Naive thymus-derived CD8-positive, alpha-beta T cell (primary cell): ENCODE results near the gene EFCAB12. TPM values are rescaled to one million over a fixed set of nuclear protein-coding genes. Genes with fewer than 3 reads are reported as not detected.

Experiments
- ATAC-seq, 2 donors: fragments of 150-1000 bp; cut with Tn5 transposase in 1 of 2; sonication (Bioruptor Pico), chemical (Tn5 transposase) in 1 of 2; 1 replicate in 1 of 2; 2 replicates in 1 of 2; pipeline ENCODE4 v1.10.0; 2021; ENCODE audit warnings: mild to moderate bottlenecking in 2 of 2, moderate library complexity in 2 of 2
- POLR2A ChIA-PET: fragments of 350-600 bp; sonication (Branson Sonifier 250); formaldehyde crosslinking; loops from one replicate; lab custom pipeline; 2021; ENCODE audit warnings: antibody characterized with exemption; lab: Charles Lee
- DNase-seq, 10 donors: peaks; one replicate each; pipeline versions ENCODE4 v3.0.0 to v3.0.0-alpha.2; 2020 to 2022
- H3K27ac Mint-ChIP-seq, 10 donors: one replicate each; pipeline ENCODE4 v1.8.0; 2020 to 2022; ENCODE audit warnings: mild to moderate bottlenecking in 10 of 10, mixed read lengths in 10 of 10, moderate library complexity in 4 of 10, inconsistent platforms in 1 of 10
- H3K27me3 Mint-ChIP-seq, 5 donors: one replicate each; pipeline ENCODE4 v1.8.0; 2021 to 2022; ENCODE audit warnings: mixed read lengths in 5 of 5
- H3K36me3 Mint-ChIP-seq, 3 donors: one replicate each; pipeline ENCODE4 v1.8.0; 2020 to 2022; ENCODE audit warnings: mixed read lengths in 3 of 3, mild to moderate bottlenecking in 2 of 3, inconsistent platforms in 1 of 3
- H3K4me1 Mint-ChIP-seq, 4 donors: one replicate each; pipeline ENCODE4 v1.8.0; 2021 to 2022; ENCODE audit warnings: mixed read lengths in 4 of 4
- H3K4me3 Mint-ChIP-seq, 10 donors: one replicate each; pipeline ENCODE4 v1.8.0; 2020 to 2022; ENCODE audit warnings: mild to moderate bottlenecking in 10 of 10, mixed read lengths in 10 of 10, moderate library complexity in 6 of 10, inconsistent platforms in 1 of 10
- H3K9me3 Mint-ChIP-seq, 9 donors: one replicate each; pipeline ENCODE4 v1.8.0; 2020 to 2022; ENCODE audit warnings: mixed read lengths in 9 of 9, mild to moderate bottlenecking in 3 of 9, inconsistent platforms in 1 of 9, moderate library complexity in 1 of 9
- polyA plus RNA-seq, 3 donors: library from polyadenylated mRNA; unstranded; fragments of 300-500 nt; fragmentation: Illumina TruSeq; gene quantifications; one replicate each; pipeline ENCODE4 v1.2.3, GENCODE V29; 2021
- total RNA-seq, 8 experiments: library from RNA in 2 of 8; stranded (reverse) in 2 of 8; gene quantifications; one replicate each; pipeline ENCODE4 v1.2.3 and lab custom pipeline; 2021 to 2026

EFCAB12 gene
- total and polyA plus RNA-seq, 5 experiments from 2014 or later = 0.16 to 2.3 (median 0.91) TPM; not detected in 1

DNA sequence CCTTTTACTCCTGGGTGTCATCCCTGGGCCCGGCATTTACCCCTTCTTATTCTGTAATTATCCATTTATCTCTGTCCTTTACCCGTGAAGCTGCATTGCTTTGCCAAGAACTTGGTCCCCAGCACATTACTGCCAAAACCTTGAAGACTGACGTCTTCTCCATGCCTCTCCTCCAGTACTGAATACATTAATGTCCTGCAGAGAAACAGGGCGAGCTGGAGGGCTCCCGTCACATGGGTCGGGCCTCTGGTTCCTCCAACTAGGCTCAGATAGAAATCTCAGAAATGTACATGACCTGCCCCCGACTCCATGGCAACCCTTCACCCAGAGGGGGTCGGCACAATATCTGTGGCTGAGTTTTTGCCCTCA is 445 bp downstream of the EFCAB12 start:
- no peak for DNase-seq
- POLR2A ChIA-PET = interaction anchor here (0.6 to 4.6 kb wide), 3 partner anchors 12 to 241 kb away, joined by 3 to 34 read pairs (median 7); partner anchors contain the start of genes IFT122 and MBD4
- peaks cover 0 to 27% (median 7%) of the 10 kb centered on the region in 3 donors for H3K36me3 Mint-ChIP-seq
- H3K9me3 Mint-ChIP-seq = peaks cover 0 to 5% (median 0%) of the 10 kb centered on the region in 9 donors
- H3K27ac Mint-ChIP-seq = peak overlapping the region in 9 of 10 donors; percentile 69 to 94 (median 83)
- no peak for ATAC-seq
- H3K4me3 Mint-ChIP-seq = peak overlapping the region; percentile 74 to 93 (median 86)
- H3K27me3 Mint-ChIP-seq = peaks cover 0 to 3% (median 0%) of the 10 kb centered on the region in 5 donors
- H3K4me1 Mint-ChIP-seq = peaks cover 20 to 39% (median 31%) of the 10 kb centered on the region in 4 donors

DNA sequence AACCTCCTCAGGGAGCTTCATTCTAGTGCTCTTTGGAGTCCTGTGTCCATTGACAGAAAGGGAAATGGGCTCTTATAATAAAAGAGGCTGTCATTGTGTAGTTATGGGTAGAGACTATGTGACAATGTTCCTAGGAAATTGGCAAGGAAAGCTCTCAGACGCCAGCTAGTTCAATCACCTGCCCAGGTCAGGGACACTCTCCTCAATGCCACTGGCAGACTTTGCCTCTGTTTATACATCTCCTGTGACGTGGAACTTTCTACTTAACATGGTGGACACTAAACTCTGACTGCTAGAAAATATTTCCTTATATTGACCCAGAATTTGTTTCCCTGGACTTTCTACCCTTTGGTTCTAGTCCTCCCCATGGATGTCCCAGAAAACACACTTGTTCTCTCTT is 2.8 kb downstream of the EFCAB12 start:
- Mint-ChIP-seq H3K4me3 (no peak overlapping the region), H3K27ac (peak overlapping the region in 1 of 10 donors; percentile 17), H3K27me3 (peaks cover 0 to 10% (median 0%) of the 10 kb centered on the region in 5 donors), H3K9me3 (peaks cover 0 to 5% (median 0%) of the 10 kb centered on the region in 9 donors), H3K4me1 (peaks cover 24 to 39% (median 31%) of the 10 kb centered on the region in 4 donors), H3K36me3 (peaks cover 0 to 4% (median 0%) of the 10 kb centered on the region in 3 donors)
- ATAC-seq (no peak), DNase-seq (no peak)
- POLR2A ChIA-PET = interaction anchor here (4.6 kb wide), 1 partner anchor 14 kb away, joined by 34 read pairs; the partner anchor contains the start of genes IFT122 and MBD4

DNA sequence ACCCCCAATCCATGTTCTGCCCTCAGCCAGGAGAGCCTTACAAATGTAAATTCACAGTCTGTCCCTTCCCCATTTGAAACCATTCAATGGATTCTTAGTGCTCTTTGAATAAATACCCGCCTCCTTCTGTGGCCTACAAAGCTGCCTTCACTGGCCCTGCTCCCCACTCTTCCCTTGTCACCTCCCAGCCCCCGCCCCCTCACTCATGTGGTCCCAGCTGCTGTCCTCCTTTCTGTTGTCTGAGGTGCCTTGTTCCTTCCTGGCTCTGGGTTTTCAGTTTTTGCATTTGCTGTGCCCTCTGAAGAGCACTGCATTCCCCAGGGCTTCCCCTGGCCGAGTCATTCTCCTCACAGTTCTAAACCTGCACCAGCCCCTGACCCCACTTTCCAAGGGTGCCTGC is 3.2 kb downstream of the EFCAB12 start:
- peaks cover 24 to 39% (median 31%) of the 10 kb centered on the region in 4 donors for H3K4me1 Mint-ChIP-seq
- H3K36me3 Mint-ChIP-seq = peaks cover 0 to 2% (median 0%) of the 10 kb centered on the region in 3 donors
- no peak for DNase-seq
- H3K27ac Mint-ChIP-seq = peak overlapping the region in 2 of 10 donors; percentile 24 to 42
- peaks cover 0 to 10% (median 0%) of the 10 kb centered on the region in 5 donors for H3K27me3 Mint-ChIP-seq
- no peak for ATAC-seq
- POLR2A ChIA-PET = no interaction called here
- H3K9me3 Mint-ChIP-seq = peaks cover 0 to 5% (median 0%) of the 10 kb centered on the region in 9 donors
- H3K4me3 Mint-ChIP-seq = no peak overlapping the region

DNA sequence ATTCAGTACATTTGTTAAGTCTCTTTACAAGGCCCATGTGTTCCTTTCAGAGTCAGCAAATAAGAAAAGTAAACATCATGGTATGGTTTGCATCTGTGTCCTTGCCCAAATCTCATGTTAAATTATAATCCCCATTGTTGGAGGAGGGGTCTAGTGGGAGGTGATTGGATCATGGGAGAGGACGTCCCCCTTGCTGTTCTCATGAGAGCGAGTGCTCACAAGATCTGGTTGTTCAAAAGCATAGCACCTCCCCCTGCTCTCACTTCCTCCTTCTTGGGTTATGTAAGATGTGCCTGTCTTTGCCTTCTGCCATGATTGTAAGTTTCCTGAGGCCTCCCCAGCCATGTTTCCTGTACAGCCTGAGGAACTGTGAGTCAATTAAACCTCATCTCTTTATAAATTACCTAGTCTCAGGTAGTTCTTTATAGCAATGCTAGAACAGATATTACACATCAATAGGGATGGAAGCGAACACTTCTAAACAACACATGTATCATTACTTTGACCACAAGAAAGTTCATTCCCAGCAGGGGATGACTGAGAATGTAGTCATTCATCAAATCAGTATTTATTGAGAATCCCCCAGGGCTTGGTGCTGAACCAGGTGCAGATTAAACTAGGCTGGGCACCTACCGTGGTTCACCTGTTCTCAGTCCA is 4.1 kb downstream of the EFCAB12 start:
- no peak for ATAC-seq
- POLR2A ChIA-PET = no interaction called here
- H3K4me1 Mint-ChIP-seq = peaks cover 20 to 33% (median 25%) of the 10 kb centered on the region in 4 donors

DNA sequence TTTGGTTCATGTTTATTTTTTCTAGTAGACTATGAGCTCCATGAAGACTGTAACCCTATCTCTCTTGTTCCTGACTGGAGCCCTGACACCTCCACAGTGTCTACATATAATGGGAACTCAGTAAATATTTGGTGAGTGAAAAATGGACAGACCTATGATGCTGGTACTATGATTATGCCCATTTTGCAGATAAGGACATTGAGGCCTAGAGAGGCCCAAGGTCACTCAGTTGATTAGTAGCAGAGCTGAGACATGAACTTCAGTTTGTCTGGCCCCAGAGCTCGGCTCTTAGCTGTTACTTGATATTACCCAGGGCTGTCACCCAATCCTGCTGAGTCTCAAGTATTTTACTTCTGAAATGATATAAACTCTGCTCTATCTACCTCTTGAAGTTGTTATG is 5.5 kb downstream of the EFCAB12 start:
- H3K36me3 Mint-ChIP-seq = peaks cover 0 to 2% (median 0%) of the 10 kb centered on the region in 3 donors
- peaks cover 0 to 10% (median 0%) of the 10 kb centered on the region in 5 donors for H3K27me3 Mint-ChIP-seq
- no peak for DNase-seq
- peaks cover 0 to 5% (median 0%) of the 10 kb centered on the region in 9 donors for H3K9me3 Mint-ChIP-seq
- H3K27ac Mint-ChIP-seq = no peak overlapping the region
- H3K4me1 Mint-ChIP-seq = peaks cover 7 to 19% (median 13%) of the 10 kb centered on the region in 4 donors
- ATAC-seq = no peak
- POLR2A ChIA-PET = no interaction called here
- no peak overlapping the region for H3K4me3 Mint-ChIP-seq

More for the DNA sequence above, 4.1 kb downstream of the EFCAB12 start:
- Mint-ChIP-seq H3K27ac (peak overlapping the region in 4 of 10 donors; percentile 27 to 39 (median 32)), H3K27me3 (peaks cover 0 to 10% (median 0%) of the 10 kb centered on the region in 5 donors), H3K4me3 (no peak overlapping the region), H3K9me3 (peaks cover 0 to 5% (median 0%) of the 10 kb centered on the region in 9 donors), H3K36me3 (peaks cover 0 to 2% (median 0%) of the 10 kb centered on the region in 3 donors)
- DNase-seq = no peak

DNA sequence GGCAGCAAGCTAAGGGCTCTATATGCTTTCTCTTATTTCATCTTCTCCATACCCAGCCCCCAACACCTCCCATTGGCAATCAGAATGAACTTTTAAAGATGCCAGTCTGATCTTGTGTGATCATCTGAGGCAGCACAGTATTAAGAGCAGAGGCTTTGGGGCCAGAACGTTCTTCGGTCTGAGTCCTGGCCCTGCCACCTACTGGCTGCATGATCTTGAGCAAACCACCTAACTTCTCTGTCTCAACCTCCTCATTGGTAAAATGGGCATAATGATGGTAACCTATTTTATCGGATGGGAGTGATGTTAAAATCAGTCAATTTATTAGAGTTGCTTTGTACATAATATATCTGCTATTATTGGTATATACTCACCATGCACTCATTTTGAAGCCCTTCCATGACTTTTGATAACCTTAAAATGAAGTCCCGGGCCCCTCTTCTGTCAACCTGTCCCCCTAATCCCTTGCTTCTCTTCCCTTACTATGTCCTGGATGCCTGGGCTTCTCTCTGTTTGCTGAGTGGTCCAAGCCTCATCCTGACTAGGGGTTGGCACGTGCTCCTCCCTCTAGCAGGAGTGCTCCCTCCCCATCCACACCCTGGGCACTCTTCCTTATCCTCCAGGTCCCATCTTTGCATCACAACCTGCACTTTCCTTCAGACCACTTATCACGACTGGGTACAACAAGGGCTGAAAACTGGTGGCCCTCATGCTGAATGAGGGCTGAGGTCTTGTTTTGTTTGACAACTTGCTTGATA is 6.3 kb downstream of the EFCAB12 start:
- Mint-ChIP-seq H3K4me1 (peaks cover 1 to 12% (median 8%) of the 10 kb centered on the region in 4 donors), H3K4me3 (no peak overlapping the region), H3K36me3 (peaks cover 0 to 2% (median 0%) of the 10 kb centered on the region in 3 donors), H3K27ac (no peak overlapping the region), H3K9me3 (peaks cover 0 to 5% (median 0%) of the 10 kb centered on the region in 9 donors), H3K27me3 (peaks cover 0 to 10% (median 0%) of the 10 kb centered on the region in 5 donors)
- no peak for DNase-seq
- POLR2A ChIA-PET = no interaction called here
- no peak for ATAC-seq

DNA sequence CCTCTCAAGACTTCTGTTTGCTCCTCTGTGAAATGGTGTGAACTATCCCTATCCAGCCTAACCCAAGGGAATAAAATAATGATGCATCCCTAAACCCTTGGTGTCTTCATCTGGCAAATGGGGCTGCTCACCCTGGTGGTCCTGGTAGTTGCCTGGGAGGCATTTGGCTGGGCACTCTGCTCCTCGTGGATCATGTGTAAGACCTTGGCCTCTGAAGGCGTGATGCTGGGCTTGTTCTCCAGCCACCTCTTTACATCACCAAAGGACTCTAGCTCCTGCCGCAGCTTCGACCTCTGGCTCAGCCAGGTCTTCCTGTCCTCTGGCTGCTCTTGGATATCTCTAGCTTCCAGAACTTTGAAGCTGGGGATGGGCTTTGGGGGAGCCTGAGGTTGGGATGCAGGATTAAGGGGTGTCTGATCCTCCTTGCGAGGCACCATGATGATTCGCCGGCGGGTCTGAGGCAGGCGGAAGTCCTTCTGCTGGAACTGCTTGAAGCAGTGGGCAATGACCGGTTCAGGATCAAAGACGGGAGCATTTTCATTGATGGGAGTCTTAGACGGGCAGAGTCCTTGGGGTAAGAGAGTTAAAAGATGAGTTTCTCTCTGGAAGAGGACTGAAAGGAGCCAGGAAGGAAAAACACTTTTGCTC is 7.1 kb downstream of the EFCAB12 start:
- ATAC-seq (no peak), DNase-seq (no peak)
- Mint-ChIP-seq H3K4me1 (peaks cover 0 to 12% (median 8%) of the 10 kb centered on the region in 4 donors), H3K36me3 (peaks cover 0 to 2% (median 0%) of the 10 kb centered on the region in 3 donors), H3K9me3 (peaks cover 0 to 5% (median 0%) of the 10 kb centered on the region in 9 donors), H3K27me3 (peaks cover 0 to 10% (median 0%) of the 10 kb centered on the region in 5 donors), H3K4me3 (no peak overlapping the region), H3K27ac (peak overlapping the region in 1 of 10 donors; percentile 49)
- POLR2A ChIA-PET = no interaction called here

DNA sequence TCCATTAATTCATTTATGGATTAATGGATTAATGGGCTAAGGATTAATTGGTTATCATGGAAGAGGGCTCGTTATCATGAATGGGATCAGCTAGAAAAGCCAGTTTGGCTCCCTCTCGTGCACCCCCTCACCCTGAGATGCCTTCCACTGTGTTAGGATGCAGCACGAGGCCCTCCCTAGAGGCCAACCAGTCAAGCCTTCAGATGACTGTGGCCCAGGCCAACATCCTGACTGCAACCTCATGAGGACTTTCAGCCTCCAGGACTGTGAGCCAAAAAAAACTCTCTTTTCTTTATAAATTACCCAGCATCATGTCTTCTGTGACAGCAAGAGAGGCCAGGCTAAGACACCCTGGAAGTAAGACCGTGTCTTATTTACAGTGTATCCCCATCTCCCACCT is 9.0 kb downstream of the EFCAB12 start:
- no peak overlapping the region for H3K4me3 Mint-ChIP-seq
- ATAC-seq (no peak), DNase-seq (no peak)
- H3K27ac Mint-ChIP-seq = no peak overlapping the region
- no peaks in the 10 kb centered on the region for H3K36me3 Mint-ChIP-seq
- peaks cover 0 to 4% (median 0%) of the 10 kb centered on the region in 9 donors for H3K9me3 Mint-ChIP-seq
- H3K4me1 Mint-ChIP-seq = peaks cover 0 to 10% (median 7%) of the 10 kb centered on the region in 4 donors
- POLR2A ChIA-PET = no interaction called here
- peaks cover 0 to 7% (median 0%) of the 10 kb centered on the region in 5 donors for H3K27me3 Mint-ChIP-seq

DNA sequence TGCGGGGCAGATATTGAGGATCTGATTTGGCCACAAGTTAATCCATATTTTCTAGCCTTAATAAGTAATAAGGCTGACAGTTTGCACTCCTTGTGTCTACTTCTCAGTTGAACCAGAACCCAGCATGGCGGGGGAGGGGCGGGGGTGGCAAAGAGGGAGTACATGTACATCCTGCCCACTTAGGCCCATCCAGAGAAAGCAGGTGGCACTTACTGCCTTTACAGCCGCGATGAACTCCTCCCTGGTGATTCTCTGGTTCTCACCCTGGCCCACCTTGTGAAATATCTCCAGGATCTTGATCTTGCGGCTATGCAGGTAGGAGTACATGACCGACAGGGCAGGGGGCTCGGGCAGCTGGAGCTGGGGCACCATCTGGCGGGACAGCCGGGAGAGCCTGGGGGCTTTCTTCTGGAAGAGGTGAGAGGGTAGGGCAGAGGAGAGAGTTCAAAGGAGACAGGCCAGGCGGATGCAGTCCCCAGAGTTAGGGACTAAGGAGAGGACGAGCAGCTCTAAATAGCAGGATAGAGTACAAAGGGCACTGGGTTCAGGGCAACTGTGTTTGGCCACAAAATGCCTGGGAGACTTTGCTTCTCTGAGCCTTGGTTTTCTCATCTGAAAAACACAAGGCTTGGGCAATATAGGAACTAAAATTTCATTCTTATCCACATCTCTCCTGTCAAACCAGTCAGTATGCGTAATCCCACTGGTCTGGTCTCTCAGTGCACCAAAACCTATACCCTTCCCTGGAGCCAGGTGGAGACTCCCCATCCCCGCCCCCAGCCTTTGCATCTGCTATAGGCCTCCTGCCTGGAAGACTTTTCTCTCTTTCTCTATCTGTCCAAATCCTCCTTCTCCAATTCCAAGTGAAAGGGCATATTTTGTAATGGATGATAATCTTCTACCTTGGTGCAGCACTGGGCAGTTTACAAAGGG is 10.1 kb downstream of the EFCAB12 start:
- no peak for DNase-seq
- no peaks in the 10 kb centered on the region for H3K9me3 Mint-ChIP-seq
- H3K4me3 Mint-ChIP-seq = no peak overlapping the region
- peaks cover 0 to 7% (median 0%) of the 10 kb centered on the region in 4 donors for H3K4me1 Mint-ChIP-seq
- ATAC-seq = no peak
- H3K36me3 Mint-ChIP-seq = no peaks in the 10 kb centered on the region
- peaks cover 0 to 10% (median 0%) of the 10 kb centered on the region in 5 donors for H3K27me3 Mint-ChIP-seq
- H3K27ac Mint-ChIP-seq = no peak overlapping the region
- POLR2A ChIA-PET = interaction anchor here (0.6 kb wide), 1 partner anchor 22 kb away, joined by 3 read pairs; the partner anchor contains the start of genes IFT122 and MBD4

DNA sequence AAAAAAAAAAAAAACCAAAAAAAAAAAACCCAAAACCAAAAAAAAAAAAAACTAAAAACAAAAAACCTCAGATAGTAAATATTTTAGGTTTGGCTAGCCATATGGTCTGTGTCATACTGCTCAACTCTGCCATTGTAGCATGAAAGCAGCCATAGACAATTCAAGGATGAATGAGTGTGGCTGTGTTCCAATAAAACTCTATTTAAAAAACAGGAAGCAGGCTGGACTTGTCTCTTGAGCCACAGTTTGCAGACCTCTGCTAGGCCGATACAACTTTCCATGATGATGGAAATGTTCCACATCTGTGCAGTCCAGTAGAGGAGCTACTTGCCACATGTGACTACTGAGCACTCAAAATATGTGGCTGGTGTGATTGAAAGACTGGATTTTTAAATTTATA is 11.1 kb downstream of the EFCAB12 start:
- POLR2A ChIA-PET = interaction anchor here (0.6 kb wide), 1 partner anchor 23 kb away, joined by 3 read pairs; the partner anchor contains the start of genes IFT122 and MBD4
- peaks cover 0 to 3% (median 0%) of the 10 kb centered on the region in 4 donors for H3K4me1 Mint-ChIP-seq
- no peak overlapping the region for H3K27ac Mint-ChIP-seq
- peaks cover 0 to 4% (median 0%) of the 10 kb centered on the region in 5 donors for H3K27me3 Mint-ChIP-seq
- DNase-seq (no peak), ATAC-seq (no peak)
- H3K36me3 Mint-ChIP-seq = no peaks in the 10 kb centered on the region
- H3K4me3 Mint-ChIP-seq = no peak overlapping the region
- no peaks in the 10 kb centered on the region for H3K9me3 Mint-ChIP-seq

DNA sequence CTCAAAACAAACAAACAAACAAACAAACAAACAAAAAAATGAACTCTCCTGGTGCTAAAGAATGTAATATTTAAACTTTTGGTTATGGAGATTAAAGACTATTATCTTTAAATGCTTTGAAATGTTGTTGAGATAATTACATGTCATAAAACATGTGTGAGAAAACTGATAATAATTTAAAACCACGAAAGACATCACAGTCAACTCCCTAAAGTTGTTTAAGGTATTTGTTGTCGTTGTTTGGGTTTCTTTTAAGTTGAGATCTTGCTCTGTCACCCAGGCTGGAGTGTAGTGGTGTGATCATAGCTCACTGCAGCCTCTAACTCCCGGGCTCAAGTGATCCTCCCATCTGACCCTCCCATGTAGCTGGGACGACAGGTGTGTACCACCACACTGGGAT is 12.0 kb downstream of the EFCAB12 start:
- peaks cover 0 to 2% (median 0%) of the 10 kb centered on the region in 4 donors for H3K4me1 Mint-ChIP-seq
- POLR2A ChIA-PET = no interaction called here
- peaks cover 0 to 3% (median 0%) of the 10 kb centered on the region in 5 donors for H3K27me3 Mint-ChIP-seq
- no peaks in the 10 kb centered on the region for H3K36me3 Mint-ChIP-seq
- DNase-seq (no peak), ATAC-seq (no peak)
- H3K27ac Mint-ChIP-seq = no peak overlapping the region
- no peak overlapping the region for H3K4me3 Mint-ChIP-seq
- H3K9me3 Mint-ChIP-seq = no peaks in the 10 kb centered on the region
